Measurements from ENCODE around the gene AEBP1.

The AEBP1 gene

DNA sequence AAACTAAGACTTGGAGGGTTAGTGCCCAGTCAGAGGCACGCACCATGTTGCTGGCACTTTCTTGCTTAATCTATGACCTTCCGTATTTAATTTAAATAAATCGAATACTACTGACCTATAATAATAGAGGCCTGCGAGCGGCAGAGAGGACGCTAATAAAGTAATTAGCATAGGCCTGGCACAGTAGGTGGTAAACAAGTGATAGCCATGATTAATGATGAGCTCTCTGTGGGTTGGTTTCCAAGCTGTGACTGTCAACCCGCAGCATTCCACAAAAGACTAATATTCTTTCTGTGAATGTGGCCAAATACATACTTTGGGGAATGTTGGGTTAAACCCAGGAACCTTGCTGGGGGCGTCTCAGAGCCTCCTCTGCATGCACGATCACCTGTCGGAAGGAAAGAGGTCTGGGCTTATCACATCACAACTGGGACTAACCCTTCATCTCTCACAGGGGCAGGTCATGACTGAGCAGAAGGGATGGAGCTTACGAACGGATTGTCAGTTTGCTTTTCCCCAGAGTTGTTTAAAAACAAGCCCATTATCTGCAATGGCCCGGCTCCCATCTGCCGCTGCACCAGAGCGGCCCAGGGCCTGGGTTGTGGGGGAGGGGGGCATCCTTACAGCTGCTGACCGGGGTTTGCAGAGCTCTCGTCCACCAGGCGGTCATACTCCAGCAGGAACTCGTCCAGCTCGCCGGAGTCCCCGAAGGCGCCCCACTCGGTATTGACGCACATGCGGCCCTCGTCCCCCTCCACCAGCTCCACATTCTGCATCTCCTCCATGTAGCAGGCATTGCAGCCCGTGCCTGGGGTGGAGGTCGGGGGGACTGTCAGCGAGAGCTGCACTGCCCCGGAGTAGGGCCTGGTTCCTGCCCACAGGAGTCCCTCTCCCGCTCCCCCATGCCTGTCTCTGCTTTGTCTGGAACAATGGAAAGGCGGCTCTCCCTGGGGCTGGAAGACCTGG is 43.2 kb downstream of the AEBP1 start:
- H3K79me2 ChIP-seq (ENCODE audit: low read length) = no peaks in the 10 kb centered on the region
- H3K36me3 ChIP-seq (replicated peaks; ENCODE audit: low read depth, low read length) = no peaks in the 10 kb centered on the region
- no peaks in the 10 kb centered on the region for H4K20me1 ChIP-seq (ENCODE audit: insufficient read depth, low read length)
- H3K4me3 ChIP-seq (ENCODE audit: low read length) = no peak overlapping the region
- TF ChIP-seq EZH2phosphoT487 (IDR thresholded peaks at IDR 0.05; ENCODE audit: low read depth) = no peak
- TF ChIP-seq CTCF (IDR thresholded peaks at IDR 0.05; ENCODE audit: low read depth, low read length) = no peak
- H3K27ac ChIP-seq (ENCODE audit: low read length) = no peak overlapping the region
- no peaks in the 10 kb centered on the region for H3K27me3 ChIP-seq (ENCODE audit: low read depth, low read length)
- no peak overlapping the region for H2AFZ ChIP-seq (ENCODE audit: low read depth, low read length)
- H3K4me1 ChIP-seq (ENCODE audit: low read length) = peaks cover 37% of the 10 kb centered on the region
- no peak overlapping the region for H3K4me2 ChIP-seq (ENCODE audit: low read length)
- no peaks in the 10 kb centered on the region for H3K9me3 ChIP-seq (ENCODE audit: insufficient read depth, low read length)
- no peak overlapping the region for H3K9ac ChIP-seq (ENCODE audit: low read length)

DNA sequence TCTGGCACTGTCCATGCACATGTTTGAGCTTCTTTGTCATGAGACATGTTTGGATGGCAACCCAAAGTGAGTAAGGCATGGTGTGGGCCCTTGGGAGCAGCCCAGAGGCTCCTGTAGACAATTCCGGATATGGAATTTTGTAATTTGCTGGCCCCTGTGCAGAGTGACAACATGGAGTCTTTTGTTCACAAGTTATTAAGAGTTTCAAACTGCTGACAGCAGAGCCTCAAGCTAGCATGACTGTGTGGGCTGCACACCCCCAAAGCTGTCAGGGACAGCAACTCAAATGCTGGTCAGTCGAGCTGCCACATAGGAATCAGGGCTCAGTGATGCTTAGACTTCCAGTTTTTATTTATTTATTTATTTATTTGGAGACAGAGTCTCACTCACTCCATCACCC is 44.0 kb downstream of the AEBP1 start:
- TF ChIP-seq CTCF (IDR thresholded peaks at IDR 0.05; ENCODE audit: low read depth, low read length) = no peak
- no peak for TF ChIP-seq EZH2phosphoT487 (IDR thresholded peaks at IDR 0.05; ENCODE audit: low read depth)
- H3K4me1 ChIP-seq (ENCODE audit: low read length) = peaks cover 38% of the 10 kb centered on the region
- H3K79me2 ChIP-seq (ENCODE audit: low read length) = no peaks in the 10 kb centered on the region
- no peak overlapping the region for H3K27ac ChIP-seq (ENCODE audit: low read length)
- H3K36me3 ChIP-seq (replicated peaks; ENCODE audit: low read depth, low read length) = no peaks in the 10 kb centered on the region
- no peak overlapping the region for H3K9ac ChIP-seq (ENCODE audit: low read length)
- H2AFZ ChIP-seq (ENCODE audit: low read depth, low read length) = no peak overlapping the region
- no peak overlapping the region for H3K4me2 ChIP-seq (ENCODE audit: low read length)
- H4K20me1 ChIP-seq (ENCODE audit: insufficient read depth, low read length) = no peaks in the 10 kb centered on the region
- no peak overlapping the region for H3K4me3 ChIP-seq (ENCODE audit: low read length)
- no peaks in the 10 kb centered on the region for H3K9me3 ChIP-seq (ENCODE audit: insufficient read depth, low read length)
- no peaks in the 10 kb centered on the region for H3K27me3 ChIP-seq (ENCODE audit: low read depth, low read length)

DNA sequence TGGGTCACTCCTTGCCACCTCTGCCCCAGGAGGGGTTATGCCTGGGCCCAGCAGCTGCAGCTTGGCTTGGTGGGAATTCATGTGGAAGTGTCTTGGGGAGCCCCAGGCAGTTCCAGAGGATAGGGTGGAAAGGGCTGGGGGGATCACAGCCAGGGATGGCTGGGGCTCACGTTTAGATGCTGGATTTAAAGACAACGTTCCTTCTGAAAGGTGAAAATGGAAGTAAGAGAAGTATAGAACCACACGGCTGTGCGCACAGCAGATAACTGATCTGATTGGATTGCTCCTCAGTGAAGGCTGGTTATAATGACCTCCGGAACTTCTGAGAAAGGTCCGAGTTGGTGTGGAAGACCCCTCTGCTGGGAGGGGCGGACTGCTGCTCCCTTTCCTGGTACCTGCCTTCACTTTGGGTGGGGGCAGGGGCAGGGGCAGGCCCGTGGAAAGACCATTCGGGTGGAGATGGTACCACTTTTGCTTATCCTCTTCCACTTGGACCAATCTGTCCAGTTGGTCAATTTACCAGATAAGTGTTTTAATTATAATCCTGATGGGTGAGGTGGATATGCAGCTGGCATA is 44.9 kb downstream of the AEBP1 start:
- Histone ChIP-seq H3K27ac (ENCODE audit: low read length) (peak overlapping the region; percentile 91; the same call in 1 of the 2 replicates), H3K9me3 (ENCODE audit: insufficient read depth, low read length) (no peaks in the 10 kb centered on the region), H2AFZ (ENCODE audit: low read depth, low read length) (no peak overlapping the region), H3K4me3 (ENCODE audit: low read length) (no peak overlapping the region), H4K20me1 (ENCODE audit: insufficient read depth, low read length) (no peaks in the 10 kb centered on the region), H3K27me3 (ENCODE audit: low read depth, low read length) (no peaks in the 10 kb centered on the region), H3K79me2 (ENCODE audit: low read length) (no peaks in the 10 kb centered on the region), H3K4me2 (ENCODE audit: low read length) (peak overlapping the region; percentile 80), H3K4me1 (ENCODE audit: low read length) (peaks cover 38% of the 10 kb centered on the region), H3K9ac (ENCODE audit: low read length) (no peak overlapping the region), H3K36me3 (replicated peaks; ENCODE audit: low read depth, low read length) (no peaks in the 10 kb centered on the region)
- no peak for TF ChIP-seq EZH2phosphoT487 (IDR thresholded peaks at IDR 0.05; ENCODE audit: low read depth)
- no peak for TF ChIP-seq CTCF (IDR thresholded peaks at IDR 0.05; ENCODE audit: low read depth, low read length)

All from OCI-LY3 (cell line).